ENCODE data around the gene NDST4.
"Not testable (repeated sequence)": the region's sequence is repeated elsewhere in the genome, so short reads cannot be mapped to it uniquely, and the experiment has no call there.

The NDST4 gene

GRCh38 chr4:114997576-114998247, 115.7 kb downstream of the NDST4 start:
- no peak overlapping the region for H3K9ac ChIP-seq (ENCODE audit: low read length)
- H3K4me2 ChIP-seq (ENCODE audit: low read length) = no peak overlapping the region
- no peak overlapping the region for H3K4me3 ChIP-seq (ENCODE audit: low read length)
- H3K79me2 ChIP-seq (ENCODE audit: low read length) = no peaks in the 10 kb centered on the region
- no peaks in the 10 kb centered on the region for H3K36me3 ChIP-seq (replicated peaks; ENCODE audit: low read depth, low read length)
- H3K9me3 ChIP-seq (ENCODE audit: insufficient read depth, low read length) = no peaks in the 10 kb centered on the region
- no peaks in the 10 kb centered on the region for H3K27me3 ChIP-seq (ENCODE audit: low read depth, low read length)
- H3K27ac ChIP-seq (ENCODE audit: low read length) = no peak overlapping the region
- H2AFZ ChIP-seq (ENCODE audit: low read depth, low read length) = no peak overlapping the region
- no peak for TF ChIP-seq EZH2phosphoT487 (IDR thresholded peaks at IDR 0.05; ENCODE audit: low read depth)
- TF ChIP-seq CTCF (IDR thresholded peaks at IDR 0.05; ENCODE audit: low read depth, low read length) = no peak
- H3K4me1 ChIP-seq (ENCODE audit: low read length) = peaks cover 18% of the 10 kb centered on the region
- H4K20me1 ChIP-seq (ENCODE audit: insufficient read depth, low read length) = no peaks in the 10 kb centered on the region

DNA sequence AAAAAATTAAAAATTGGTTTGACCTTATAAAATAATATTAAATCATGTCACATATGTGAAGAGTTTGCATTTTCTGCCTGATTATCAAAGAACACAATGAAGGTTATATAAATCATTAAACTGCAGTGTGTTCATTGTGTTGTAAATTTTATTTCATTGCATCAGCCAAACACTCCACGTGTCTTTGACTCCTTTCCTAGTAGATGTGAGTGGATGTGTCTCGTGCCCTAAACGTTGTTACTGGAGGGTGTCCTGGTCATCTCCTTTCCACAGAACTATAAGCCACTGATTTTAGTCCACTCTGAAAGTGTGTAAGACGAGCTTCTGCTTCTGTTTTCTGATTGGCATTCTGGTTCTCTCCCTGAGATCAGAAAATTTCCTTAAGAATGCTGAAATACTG, 127.3 kb downstream of the NDST4 start:
- H3K9ac ChIP-seq (ENCODE audit: low read length) = no peak overlapping the region

GRCh38 chr4:114980932-114981708, 132.3 kb downstream of the NDST4 start:
- Histone ChIP-seq H2AFZ (ENCODE audit: low read depth, low read length) (no peak overlapping the region), H3K36me3 (replicated peaks; ENCODE audit: low read depth, low read length) (no peaks in the 10 kb centered on the region), H3K27me3 (ENCODE audit: low read depth, low read length) (no peaks in the 10 kb centered on the region), H4K20me1 (ENCODE audit: insufficient read depth, low read length) (no peaks in the 10 kb centered on the region), H3K9me3 (ENCODE audit: insufficient read depth, low read length) (no peaks in the 10 kb centered on the region), H3K4me1 (ENCODE audit: low read length) (no peaks in the 10 kb centered on the region), H3K9ac (ENCODE audit: low read length) (no peak overlapping the region), H3K4me3 (ENCODE audit: low read length) (no peak overlapping the region), H3K27ac (ENCODE audit: low read length) (no peak overlapping the region), H3K79me2 (ENCODE audit: low read length) (no peaks in the 10 kb centered on the region), H3K4me2 (ENCODE audit: low read length) (no peak overlapping the region)
- no peak for TF ChIP-seq EZH2phosphoT487 (IDR thresholded peaks at IDR 0.05; ENCODE audit: low read depth)
- TF ChIP-seq CTCF (IDR thresholded peaks at IDR 0.05; ENCODE audit: low read depth, low read length) = no peak

More for the DNA sequence above, 127.3 kb downstream of the NDST4 start:
- H3K4me3 ChIP-seq (ENCODE audit: low read length) = no peak overlapping the region
- no peaks in the 10 kb centered on the region for H3K4me1 ChIP-seq (ENCODE audit: low read length)
- TF ChIP-seq EZH2phosphoT487 (IDR thresholded peaks at IDR 0.05; ENCODE audit: low read depth) = no peak
- TF ChIP-seq CTCF (IDR thresholded peaks at IDR 0.05; ENCODE audit: low read depth, low read length) = no peak
- H3K27me3 ChIP-seq (ENCODE audit: low read depth, low read length) = no peaks in the 10 kb centered on the region
- H2AFZ ChIP-seq (ENCODE audit: low read depth, low read length) = no peak overlapping the region
- no peaks in the 10 kb centered on the region for H3K79me2 ChIP-seq (ENCODE audit: low read length)
- H3K36me3 ChIP-seq (replicated peaks; ENCODE audit: low read depth, low read length) = no peaks in the 10 kb centered on the region
- no peak overlapping the region for H3K4me2 ChIP-seq (ENCODE audit: low read length)
- H3K9me3 ChIP-seq (ENCODE audit: insufficient read depth, low read length) = no peaks in the 10 kb centered on the region
- H4K20me1 ChIP-seq (ENCODE audit: insufficient read depth, low read length) = no peaks in the 10 kb centered on the region
- H3K27ac ChIP-seq (ENCODE audit: low read length) = no peak overlapping the region

GRCh38 chr4:114980399-114980798, 133.0 kb downstream of the NDST4 start:
- not testable (repeated sequence) for H3K4me1 ChIP-seq (ENCODE audit: low read length); H4K20me1 ChIP-seq (ENCODE audit: insufficient read depth, low read length); H2AFZ ChIP-seq (ENCODE audit: low read depth, low read length); H3K27me3 ChIP-seq (ENCODE audit: low read depth, low read length); H3K27ac ChIP-seq (ENCODE audit: low read length); H3K4me2 ChIP-seq (ENCODE audit: low read length); H3K9ac ChIP-seq (ENCODE audit: low read length); H3K79me2 ChIP-seq (ENCODE audit: low read length); H3K9me3 ChIP-seq (ENCODE audit: insufficient read depth, low read length); H3K4me3 ChIP-seq (ENCODE audit: low read length); H3K36me3 ChIP-seq (replicated peaks; ENCODE audit: low read depth, low read length)
